Smooth muscle cell of the brain vasculature (primary cell): Measurements from ENCODE around the gene TNNT2.

Source experiments
- DNase-seq: peaks from one replicate; pipeline ENCODE4 v3.0.0-alpha.2; 2012; ENCODE audit warnings: low read depth, low spot score

TNNT2 gene

DNA sequence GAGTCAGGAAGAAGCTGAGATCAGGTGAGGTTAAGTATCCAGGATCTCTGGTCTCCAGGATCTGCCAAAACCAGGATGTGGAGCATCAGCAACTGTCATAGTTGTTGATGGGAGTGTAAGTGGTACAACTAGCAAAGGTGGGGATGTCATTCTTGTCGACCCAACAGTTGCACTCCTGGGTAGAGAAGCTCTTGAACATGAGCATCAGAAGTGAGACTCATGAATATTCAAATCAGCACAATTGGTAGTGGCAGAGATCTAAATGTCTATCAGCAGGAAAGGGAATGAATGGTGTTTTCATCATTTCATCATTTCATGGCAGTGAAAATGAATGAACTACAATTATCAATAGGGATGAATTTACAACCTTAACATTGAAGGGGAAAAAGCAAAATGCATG, 25.9 kb upstream of the TNNT2 start:
- no peak for DNase-seq

DNA sequence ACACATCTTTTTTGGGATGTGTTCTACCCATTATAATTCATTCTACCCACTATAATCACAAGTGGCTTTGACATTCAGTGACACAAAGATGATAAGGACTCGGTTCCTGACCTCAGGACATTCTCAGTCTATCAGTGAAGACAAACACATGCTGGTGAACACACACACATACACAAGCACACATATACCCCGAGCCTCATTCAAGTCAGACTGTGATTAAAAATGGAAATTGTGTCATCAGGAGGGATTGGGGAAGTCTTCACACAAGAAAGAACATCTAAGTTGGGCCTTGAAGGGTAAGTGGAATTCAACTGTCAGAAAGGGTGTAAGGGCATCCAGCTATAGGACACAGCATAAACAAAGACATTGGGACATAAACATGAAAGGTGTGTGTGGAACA, 24.2 kb upstream of the TNNT2 start:
- DNase-seq = no peak

DNA sequence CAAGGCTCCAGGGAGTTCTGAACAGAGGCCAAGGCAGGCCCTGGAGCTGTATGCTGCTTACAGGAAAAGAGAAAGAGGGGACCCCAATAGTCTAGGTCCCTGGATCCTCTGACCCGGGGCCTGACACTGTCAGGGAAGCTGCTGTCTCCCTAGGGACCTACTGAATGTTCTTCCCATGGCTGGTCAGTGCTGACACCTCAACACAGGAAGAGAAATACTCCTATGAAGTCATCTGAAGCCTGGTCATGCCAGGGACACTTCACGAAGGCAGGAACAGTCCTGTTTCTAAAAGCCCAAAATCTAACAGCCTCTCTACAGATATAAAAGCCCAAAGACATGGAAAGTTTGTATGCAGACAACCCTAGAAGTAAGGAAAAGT, 23.4 kb upstream of the TNNT2 start:
- DNase-seq = no peak

DNA sequence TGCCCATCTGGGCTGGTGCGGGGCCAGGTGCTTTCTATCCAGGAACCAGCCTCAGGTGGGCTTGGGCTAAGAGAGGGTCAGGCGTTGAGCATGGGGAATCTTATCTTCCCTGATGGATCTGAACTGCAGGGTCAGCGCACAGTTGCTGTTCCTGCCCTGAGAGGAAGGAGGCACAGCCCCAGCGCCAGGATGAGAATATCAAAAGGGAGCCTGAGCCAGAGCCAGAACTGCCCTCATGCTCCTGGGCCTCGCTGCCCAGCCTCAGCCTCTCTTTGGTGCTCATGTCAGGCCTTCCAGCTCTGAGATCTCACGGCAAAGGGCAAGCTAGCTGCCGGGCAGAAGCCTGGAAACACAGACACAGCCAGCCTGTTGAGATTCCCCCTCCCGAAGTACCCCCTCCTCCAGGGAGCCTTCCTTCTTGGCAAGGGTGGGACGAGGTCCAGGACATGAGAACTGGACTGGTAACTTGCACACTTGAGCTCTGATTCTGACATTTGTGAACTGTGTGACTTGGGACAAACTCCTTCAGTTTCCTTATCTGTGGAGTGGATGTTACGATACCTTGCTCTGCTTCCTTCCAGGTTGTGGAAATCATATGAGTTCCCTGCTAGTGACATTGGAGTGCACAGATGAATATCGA, 22.9 kb upstream of the TNNT2 start:
- no peak for DNase-seq

- no peak for DNase-seq
Measured at GRCh38 chr1:201399352-201400126, 22.1 kb upstream of the TNNT2 start.

DNA sequence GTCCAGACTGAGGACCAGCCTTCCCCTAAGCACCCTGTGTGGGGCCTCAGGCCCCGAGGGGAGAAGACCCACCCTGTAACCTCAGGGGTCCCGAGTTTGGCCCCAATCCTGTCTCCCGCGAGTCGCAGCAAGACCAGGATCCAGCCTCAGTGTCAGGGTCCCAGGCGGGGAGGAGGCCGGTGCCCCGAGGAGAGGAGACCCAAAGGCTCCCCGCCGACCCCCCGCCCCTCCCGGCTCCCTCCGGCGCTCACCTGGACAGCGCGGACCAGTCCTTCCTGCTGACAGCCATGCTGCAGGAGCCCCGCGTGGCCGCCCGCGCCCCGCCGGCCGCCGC, 21.5 kb upstream of the TNNT2 start, which contains the start of gene LAD1:
Gene LAD1 (minus strand): TSS at position 307 of the 334 bp plus-strand sequence. CDS start 18 bp downstream, at position 289.
- DNase-seq = no peak

DNA sequence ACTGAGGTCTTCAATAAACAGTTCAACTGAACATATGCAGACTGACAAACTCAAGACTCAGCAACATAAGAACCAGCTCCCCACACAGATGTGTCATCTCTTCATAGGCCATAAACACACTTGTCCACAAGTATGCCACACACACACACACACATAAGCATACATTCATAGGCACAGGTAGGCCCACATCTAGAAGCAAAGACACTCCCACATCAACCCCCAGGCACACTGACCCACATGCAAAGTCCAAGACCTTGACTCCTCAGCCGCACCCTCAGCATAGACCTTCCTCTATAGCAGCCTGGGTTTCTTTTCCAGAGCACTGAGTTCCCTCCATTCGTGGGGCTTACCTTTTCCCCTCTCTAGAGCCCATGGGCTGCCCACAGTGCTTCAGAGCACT, 20.2 kb upstream of the TNNT2 start:
- DNase-seq = no peak

DNA sequence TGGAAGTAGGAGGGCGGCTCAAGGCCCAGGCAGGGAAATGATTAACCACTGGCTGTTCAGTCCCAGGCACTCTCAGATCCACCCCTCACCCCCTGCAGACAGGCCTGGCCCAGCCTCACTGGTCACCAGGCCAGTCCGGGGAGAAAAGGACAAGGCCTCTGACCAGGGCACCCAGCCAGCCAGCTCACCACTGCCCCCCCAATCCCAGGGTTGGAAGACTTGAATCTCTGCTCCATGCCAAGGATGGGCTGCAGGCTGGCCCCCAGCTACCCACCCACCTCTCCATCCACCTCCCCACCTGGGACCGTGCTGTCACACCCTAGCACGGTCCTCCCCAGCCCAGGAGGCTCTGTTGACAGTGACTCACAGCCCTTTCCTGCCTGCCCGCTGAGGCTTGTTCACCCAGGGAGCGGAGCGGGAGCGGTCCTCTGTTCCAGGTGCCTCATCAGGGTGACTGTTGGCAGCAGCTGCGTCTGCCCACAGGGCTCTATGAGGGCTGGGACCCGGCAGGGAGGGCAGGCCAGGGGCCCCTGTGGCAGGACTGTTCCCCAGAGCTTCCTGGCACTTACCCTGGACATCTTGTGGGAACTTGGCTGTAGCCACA, 19.5 kb upstream of the TNNT2 start:
- no peak for DNase-seq

DNA sequence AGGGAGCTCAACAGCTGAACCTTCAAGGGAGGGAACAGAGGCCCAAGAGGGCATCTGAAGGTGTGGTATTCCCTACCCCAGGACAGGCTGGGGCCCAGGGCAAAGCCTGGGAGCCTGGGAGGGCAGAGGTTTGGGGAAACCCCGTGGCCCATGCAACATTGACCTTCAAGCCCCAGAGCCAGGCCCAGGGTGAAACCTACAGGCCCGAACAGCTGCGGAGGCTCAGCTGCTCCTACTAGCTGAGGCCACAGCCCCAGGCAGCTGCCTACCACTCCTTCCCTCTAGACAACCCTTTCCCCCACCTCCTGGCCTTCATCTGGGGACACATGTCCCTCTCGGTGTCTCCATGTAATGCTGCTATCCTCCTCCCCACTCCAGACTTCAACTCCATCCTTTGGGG, 18.5 kb upstream of the TNNT2 start:
- no peak for DNase-seq

DNA sequence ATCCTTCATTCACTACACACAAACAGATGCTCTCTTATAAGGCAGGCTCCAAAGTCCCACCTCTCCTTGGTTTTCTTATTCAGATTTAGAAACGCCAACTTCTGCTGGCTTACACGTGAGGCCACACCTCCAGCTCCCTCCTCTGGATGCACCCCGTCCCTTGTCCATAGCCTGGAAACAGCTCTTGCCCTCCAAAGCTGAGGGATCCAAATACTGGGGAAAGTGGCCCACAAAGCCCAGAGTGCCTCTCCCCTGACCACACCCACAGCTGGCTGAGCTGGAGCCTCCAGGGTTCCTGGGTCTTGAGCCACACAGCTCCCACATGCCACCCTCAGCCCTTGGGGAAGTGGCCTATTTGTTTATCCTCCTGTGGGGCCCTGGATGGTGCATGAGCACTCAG, 17.1 kb upstream of the TNNT2 start:
- no peak for DNase-seq

DNA sequence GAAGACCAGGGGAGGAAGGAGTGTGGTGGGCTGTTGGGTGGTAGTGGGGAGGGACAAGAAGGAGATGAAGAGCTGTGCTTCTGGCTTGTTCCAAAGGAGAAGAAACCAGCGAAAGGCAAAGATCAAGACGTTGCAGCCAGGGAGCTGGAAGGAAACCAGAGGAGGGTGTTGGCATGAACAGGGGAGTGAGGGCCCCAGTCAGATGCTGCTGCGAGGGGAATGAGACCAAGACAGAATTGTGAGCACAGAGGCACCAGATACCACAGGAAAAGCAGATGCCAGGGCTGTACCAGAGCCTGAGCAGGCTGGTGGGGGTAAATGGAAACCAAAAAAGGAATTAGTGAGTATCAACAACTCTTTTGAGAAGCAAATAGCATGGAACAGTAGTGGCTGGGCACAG, 15.6 kb upstream of the TNNT2 start:
- no peak for DNase-seq

DNA sequence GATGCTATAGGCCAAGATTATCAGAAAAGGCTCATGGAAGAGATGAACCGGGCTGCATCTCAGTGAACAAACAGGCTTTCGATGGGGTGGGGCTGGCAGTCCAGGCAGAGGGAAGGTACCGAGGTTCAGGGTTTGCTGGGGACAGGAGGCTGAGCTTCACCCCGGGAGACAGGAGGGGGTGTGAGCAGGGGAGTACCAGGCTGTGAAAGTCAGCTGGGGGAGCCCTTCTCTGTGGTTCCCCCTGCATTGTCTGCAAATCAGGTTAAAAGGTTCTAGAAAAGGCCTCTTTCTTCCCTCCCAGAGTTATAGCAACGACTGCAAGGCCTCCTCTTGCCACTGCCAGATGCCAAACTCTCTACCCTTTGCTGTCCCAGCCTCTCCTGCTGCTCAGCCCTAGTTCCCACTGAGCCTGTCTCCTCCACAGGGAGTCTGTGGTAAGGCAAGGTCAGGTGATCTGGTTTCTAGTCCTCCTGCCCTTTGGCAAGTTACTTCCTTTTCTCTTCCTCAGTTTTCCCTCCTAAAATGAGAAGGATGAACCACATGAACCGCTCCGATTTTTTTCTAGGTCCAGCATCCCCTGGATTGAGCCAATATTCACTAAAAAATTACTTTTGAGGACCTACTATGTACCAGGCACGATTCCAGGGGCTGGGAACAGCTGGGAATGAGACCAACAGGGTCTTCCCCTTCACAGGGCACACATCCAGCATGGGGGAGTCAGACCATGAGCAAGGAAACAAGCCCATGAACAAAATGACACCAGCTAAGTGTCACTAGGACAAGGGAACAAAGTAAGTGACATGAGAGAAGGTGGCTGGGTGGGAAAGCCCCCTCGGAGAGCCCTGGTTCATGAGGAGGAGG, 14.4 kb upstream of the TNNT2 start:
- DNase-seq = peak; percentile 17

GRCh38 chr1:201391225-201391624, 13.7 kb upstream of the TNNT2 start:
- no peak for DNase-seq

DNA sequence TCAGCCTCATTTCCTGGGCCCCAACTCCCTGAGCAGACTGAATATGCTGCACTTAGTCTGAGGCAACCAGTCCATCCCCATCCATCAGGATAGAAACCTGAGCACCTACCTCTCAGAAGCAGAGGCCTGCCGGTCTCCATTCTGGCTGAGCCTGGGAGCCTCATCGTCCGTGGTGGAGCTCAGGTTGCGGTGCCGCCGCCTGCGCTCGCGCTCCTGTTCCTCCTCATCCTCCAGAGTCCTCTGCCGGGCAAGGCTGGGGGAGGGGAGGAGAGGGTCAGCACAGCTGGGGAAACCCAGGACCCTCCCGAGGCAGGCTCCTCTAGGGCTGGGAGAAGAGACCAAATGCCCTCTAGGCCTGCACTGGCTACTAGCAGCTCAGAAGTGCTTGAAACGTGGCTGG, 11.6 kb upstream of the TNNT2 start:
- DNase-seq = no peak

- no peak for DNase-seq
Measured at GRCh38 chr1:201386208-201386607, 8.7 kb upstream of the TNNT2 start.

DNA sequence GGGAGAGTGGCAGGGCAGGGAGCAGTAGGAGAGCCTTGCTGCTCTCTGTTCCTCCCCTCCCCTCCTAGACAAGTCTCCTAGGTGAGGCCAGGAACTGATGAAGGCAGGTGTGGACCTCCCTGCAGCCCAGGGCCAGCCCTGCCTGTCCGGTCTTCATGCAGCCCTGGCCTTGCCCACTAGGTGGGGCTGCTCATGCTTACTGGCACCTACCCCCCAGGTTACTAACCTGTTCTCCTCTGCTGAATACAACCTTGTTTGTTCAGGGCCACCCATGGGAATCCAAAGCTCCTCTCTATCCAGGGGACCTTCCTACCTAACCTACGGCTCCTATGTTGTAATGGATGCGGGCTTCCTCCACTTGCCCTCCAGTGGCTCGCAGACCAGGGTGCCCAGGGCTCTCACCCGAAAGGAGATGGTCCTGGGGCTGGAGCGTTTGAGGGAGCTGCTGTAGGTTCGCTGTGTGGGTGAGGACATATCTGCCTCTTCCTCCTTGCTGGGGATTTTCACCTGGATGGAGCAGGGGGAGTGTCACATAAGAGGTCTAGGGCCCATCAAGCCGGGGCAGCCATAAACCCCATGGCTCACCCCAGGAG, 7.9 kb upstream of the TNNT2 start:
- no peak for DNase-seq

DNA sequence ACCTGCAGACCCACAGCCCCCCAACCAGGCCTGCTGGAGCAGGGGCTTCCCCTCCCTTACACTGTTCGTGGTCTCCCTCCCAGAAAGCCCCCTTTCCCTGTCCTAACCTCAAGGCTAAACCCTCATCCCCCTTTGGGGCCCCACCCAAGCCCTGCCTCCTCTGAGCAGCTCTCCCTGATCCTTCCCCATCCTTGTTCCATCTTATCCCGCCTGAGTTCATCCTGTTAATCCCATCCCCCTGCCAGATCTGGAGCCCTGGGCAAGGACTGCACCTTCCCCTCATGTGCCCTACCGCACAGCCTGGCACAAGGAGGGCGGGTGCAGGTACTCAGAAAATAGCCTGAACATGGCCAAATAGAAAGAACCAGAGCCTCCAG, 6.9 kb upstream of the TNNT2 start:
- no peak for DNase-seq

DNA sequence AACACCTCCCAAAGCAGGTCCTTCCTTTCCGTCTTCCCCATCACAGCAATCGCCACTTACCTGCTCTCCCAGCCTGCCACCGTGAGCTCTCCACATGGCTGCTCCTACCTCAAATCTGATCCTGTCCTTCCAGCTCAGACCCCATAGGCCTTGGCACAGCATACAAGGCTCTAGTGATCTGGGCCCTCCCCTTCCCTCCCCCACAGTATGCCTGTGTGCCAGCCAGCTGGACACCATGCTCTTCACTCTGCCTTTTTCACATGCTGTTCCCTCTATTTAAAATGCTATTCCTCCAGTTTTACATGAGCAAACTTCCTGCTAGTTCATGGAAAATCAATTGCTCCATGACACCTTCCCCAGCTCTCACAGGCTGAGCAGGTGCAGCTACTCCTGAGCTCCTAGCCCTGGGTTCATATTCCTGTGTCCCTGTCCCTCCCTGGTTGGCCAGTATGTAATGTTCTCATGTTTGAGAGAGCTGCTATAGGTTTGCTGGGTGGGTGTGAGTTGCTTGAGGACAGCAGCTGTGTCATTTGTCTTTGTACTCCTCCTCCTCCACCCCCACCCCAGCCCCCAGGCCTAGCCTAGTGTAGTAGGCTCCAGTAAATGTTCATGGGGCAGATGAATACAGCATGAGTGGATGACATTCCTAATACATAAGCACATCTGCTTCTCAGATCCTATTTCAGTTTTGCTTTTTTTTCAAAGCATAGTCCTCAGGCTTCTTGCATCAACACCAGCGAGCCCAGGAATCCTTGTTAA, 6.3 kb upstream of the TNNT2 start:
- peak; percentile 43 for DNase-seq

DNA sequence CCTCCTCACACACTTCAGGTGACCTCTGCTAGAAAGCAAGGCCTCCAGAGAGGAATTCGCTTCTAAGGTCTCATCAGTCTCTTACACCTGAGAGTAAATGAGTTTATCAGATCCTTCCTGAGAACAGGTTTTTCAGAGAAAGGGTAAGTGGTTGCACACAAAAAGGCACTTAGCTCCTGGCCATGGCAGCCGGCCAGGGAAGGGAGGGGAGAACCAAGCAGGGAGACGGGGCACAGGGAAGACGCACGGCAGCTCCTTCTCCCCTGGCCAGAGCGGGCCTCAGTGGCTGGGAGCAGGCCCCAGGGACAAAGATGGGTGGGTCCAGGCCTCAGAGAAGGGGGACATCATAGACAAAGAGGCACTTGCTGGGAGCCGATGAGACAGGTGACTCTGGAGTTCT, 3.6 kb upstream of the TNNT2 start:
- DNase-seq = no peak

GRCh38 chr1:201379733-201380242, 2.3 kb upstream of the TNNT2 start:
- DNase-seq = no peak

GRCh38 chr1:201378804-201379203, 1.3 kb upstream of the TNNT2 start:
- DNase-seq = no peak
